IMR-90 (cell line): ENCODE results near the gene MAML2. TPM values are rescaled to one million over a fixed set of nuclear protein-coding genes. Genes with fewer than 3 reads are reported as not detected.

Source experiments
- ATAC-seq: fragments of 200-7000 bp; cut with Tn5 transposase; 2 replicates; pipeline ENCODE4 v1.9.1; 2020; ENCODE audit warnings: low read depth, mild to moderate bottlenecking, moderate library complexity
- BruUV-seq: library from RNA; stranded (reverse); fragments of 400-500 nt; replicated peaks from 2 replicates; lab custom pipeline; 2021; lab: Mats Ljungman, UMichigan
- CTCF ChIA-PET: fragments of 300-600 bp; formaldehyde crosslinking; extraction: SDS; loops from one replicate; lab custom pipeline; 2021; ENCODE audit warnings: antibody characterized with exemption; lab: Yijun Ruan, JAX
- POLR2A ChIA-PET: fragments of 300-600 bp; sonication (Branson Sonifier 250); formaldehyde crosslinking; loops from one replicate; lab custom pipeline; 2022; ENCODE audit warnings: antibody characterized with exemption; ENCODE audit not compliant: unreplicated experiment; lab: Charles Lee
- DNase-seq: peaks from one replicate; pipeline ENCODE4 v3.0.0; 2013
- H2AFZ ChIP-seq: replicated peaks from 2 replicates; pipeline ENCODE3; 2013; ENCODE audit warnings: low read length, mild to moderate bottlenecking; ENCODE audit not compliant: poor library complexity
- H2AK5ac ChIP-seq: 2 replicates; pipeline ENCODE4 v1.6.1; 2013; ENCODE audit warnings: low read depth, low read length, inconsistent platforms
- H2AK9ac ChIP-seq: replicated peaks from 2 replicates; pipeline ENCODE3; 2013; ENCODE audit warnings: mild to moderate bottlenecking, low read depth, low read length, moderate library complexity; ENCODE audit not compliant: poor library complexity
- H2BK120ac ChIP-seq: 2 replicates; pipeline ENCODE4 v1.6.1; 2013; ENCODE audit warnings: low read depth, low read length, inconsistent platforms
- H2BK15ac ChIP-seq: 3 replicates; pipeline ENCODE4 v1.6.1; 2013; ENCODE audit warnings: low read depth, low read length, inconsistent platforms
- H2BK20ac ChIP-seq: 2 replicates; pipeline ENCODE4 v1.6.1; 2013; ENCODE audit warnings: low read depth, mild to moderate bottlenecking, inconsistent platforms, low read length, moderate library complexity
- H2BK5ac ChIP-seq: 2 replicates; pipeline ENCODE4 v1.6.1; 2013; ENCODE audit warnings: mild to moderate bottlenecking, low read depth, low read length, inconsistent platforms; ENCODE audit not compliant: poor library complexity, severe bottlenecking
- H3K14ac ChIP-seq: replicated peaks from 2 replicates; pipeline ENCODE4 v1.6.1; 2013; ENCODE audit warnings: low read depth, low read length, inconsistent platforms
- H3K18ac ChIP-seq: 2 replicates; pipeline ENCODE4 v1.6.1; 2013; ENCODE audit warnings: low read depth, low read length, control low read depth
- H3K23ac ChIP-seq: 2 replicates; pipeline ENCODE4 v1.6.1; 2013; ENCODE audit warnings: low read depth, low read length, inconsistent platforms
- H3K27ac ChIP-seq: 2 replicates; pipeline ENCODE4 v1.5.1; 2013; ENCODE audit warnings: mild to moderate bottlenecking, control low read depth, low read length; ENCODE audit not compliant: insufficient read depth
- H3K27me3 ChIP-seq: 2 replicates; pipeline ENCODE4 v1.6.1; 2013; ENCODE audit warnings: low read length; ENCODE audit not compliant: control insufficient read depth, insufficient read depth
- H3K36me3 ChIP-seq: 2 replicates; pipeline ENCODE4 v1.6.1; 2013; ENCODE audit warnings: low read length, mixed read lengths; ENCODE audit not compliant: control insufficient read depth, insufficient read depth
- H3K4ac ChIP-seq: 2 replicates; pipeline ENCODE4 v1.6.1; 2013; ENCODE audit warnings: low read depth, low read length, inconsistent platforms
- H3K4me1 ChIP-seq: 2 replicates; pipeline ENCODE4 v1.6.1; 2013; ENCODE audit warnings: low read length, mixed read lengths; ENCODE audit not compliant: control insufficient read depth, insufficient read depth
- H3K4me2 ChIP-seq: 2 replicates; pipeline ENCODE4 v1.6.1; 2013; ENCODE audit warnings: low read depth, mild to moderate bottlenecking, control low read depth, low read length, moderate library complexity
- H3K4me3 ChIP-seq: 2 replicates; pipeline ENCODE4 v1.5.1; 2013; ENCODE audit warnings: low read depth, mild to moderate bottlenecking, control low read depth, low read length, moderate library complexity; ENCODE audit not compliant: insufficient read depth
- H3K56ac ChIP-seq: 2 replicates; pipeline ENCODE4 v1.6.1; 2013; ENCODE audit warnings: low read length, inconsistent platforms; ENCODE audit not compliant: insufficient read depth; ENCODE audit errors: extremely low read depth
- H3K79me1 ChIP-seq, 2 experiments: 2 replicates each; pipeline ENCODE4 v1.6.1; 2013; ENCODE audit warnings: low read length in 2 of 2, inconsistent platforms in 1 of 2, low read depth in 1 of 2
- H3K9ac ChIP-seq: 2 replicates; pipeline ENCODE4 v1.6.1; 2013; ENCODE audit warnings: low read depth, low read length, control low read depth
- H3K9me1 ChIP-seq: 2 replicates; pipeline ENCODE4 v1.6.1; 2013; ENCODE audit warnings: low read length, inconsistent platforms; ENCODE audit not compliant: insufficient read depth
- H3K9me3 ChIP-seq: 2 replicates; pipeline ENCODE4 v1.6.1; 2013; ENCODE audit warnings: low read length; ENCODE audit not compliant: control insufficient read depth, insufficient read depth
- H4K20me1 ChIP-seq: 2 replicates; pipeline ENCODE4 v1.6.1; 2013; ENCODE audit warnings: low read length, inconsistent platforms; ENCODE audit not compliant: insufficient read depth
- H4K5ac ChIP-seq: 2 replicates; pipeline ENCODE4 v1.6.1; 2013; ENCODE audit warnings: mild to moderate bottlenecking, low read depth, low read length, control low read depth
- H4K8ac ChIP-seq, 2 experiments: 2 replicates each; pipeline ENCODE4 v1.6.1; 2013; ENCODE audit warnings: low read depth in 2 of 2, low read length in 2 of 2, control low read depth in 1 of 2, inconsistent platforms in 1 of 2
- H4K91ac ChIP-seq: 2 replicates; pipeline ENCODE4 v1.6.1; 2013; ENCODE audit warnings: low read depth, low read length, inconsistent platforms; ENCODE audit not compliant: insufficient read depth
- BHLHE40 ChIP-seq: fragments of 150-350 bp; IDR thresholded peaks from 2 replicates; pipeline ENCODE4 v1.6.1; 2016; ENCODE audit warnings: mild to moderate bottlenecking, low read depth, low read length
- CEBPB ChIP-seq: IDR thresholded peaks from 2 replicates; pipeline ENCODE4 v1.6.1; 2012; ENCODE audit warnings: low read depth, low read length, improper control_type of control experiment
- CHD1 ChIP-seq: IDR thresholded peaks from 2 replicates; pipeline ENCODE4 v1.6.1; 2012; ENCODE audit warnings: low read depth, low read length, improper control_type of control experiment
- CTCF ChIP-seq: conservative IDR thresholded peaks from 2 replicates; pipeline ENCODE4 v1.5.1; 2012; ENCODE audit warnings: mild to moderate bottlenecking, low read depth, low read length, improper control_type of control experiment
- FOS ChIP-seq: fragments of 150-350 bp; IDR thresholded peaks from 2 replicates; pipeline ENCODE4 v1.6.1; 2016; ENCODE audit warnings: low read depth, low read length
- MAFK ChIP-seq: IDR thresholded peaks from 2 replicates; pipeline ENCODE4 v1.6.1; 2012; ENCODE audit warnings: low read depth, low read length, improper control_type of control experiment
- MAZ ChIP-seq: IDR thresholded peaks from 2 replicates; pipeline ENCODE4 v1.6.1; 2012; ENCODE audit warnings: low read depth, mild to moderate bottlenecking, low read length, improper control_type of control experiment, moderate library complexity, borderline replicate concordance
- MXI1 ChIP-seq: IDR thresholded peaks from 2 replicates; pipeline ENCODE4 v1.6.1; 2012; ENCODE audit warnings: low read depth, mild to moderate bottlenecking, low read length, moderate library complexity, borderline replicate concordance
- NFE2L2 ChIP-seq: fragments of 150-350 bp; IDR thresholded peaks from 2 replicates; pipeline ENCODE4 v1.6.1; 2016; ENCODE audit warnings: low read depth, mild to moderate bottlenecking, low read length
- POLR2A ChIP-seq: IDR thresholded peaks from 2 replicates; pipeline ENCODE4 v1.6.1; 2012; ENCODE audit warnings: mild to moderate bottlenecking, low read depth, low read length
- RAD21 ChIP-seq: IDR thresholded peaks from 2 replicates; pipeline ENCODE4 v1.6.1; 2012; ENCODE audit warnings: low read length, improper control_type of control experiment
- RCOR1 ChIP-seq: IDR thresholded peaks from 2 replicates; pipeline ENCODE4 v1.6.1; 2012; ENCODE audit warnings: mild to moderate bottlenecking, low read length, improper control_type of control experiment; ENCODE audit not compliant: insufficient replicate concordance
- RFX5 ChIP-seq: IDR thresholded peaks from 2 replicates; pipeline ENCODE4 v1.8.0; 2012; ENCODE audit warnings: low read depth, mild to moderate bottlenecking, low read length, moderate library complexity
- SMC3 ChIP-seq: fragments of 150-350 bp; IDR thresholded peaks from 2 replicates; pipeline ENCODE4 v1.6.1; 2016; ENCODE audit warnings: low read depth, mild to moderate bottlenecking, antibody characterized with exemption, low read length, moderate library complexity
- USF2 ChIP-seq: fragments of 150-350 bp; IDR thresholded peaks from 2 replicates; pipeline ENCODE4 v1.6.1; 2017; ENCODE audit warnings: mild to moderate bottlenecking, antibody characterized with exemption, low read length, low read depth
- WGBS, 2 experiments: methylation state at CpG; one replicate each; pipeline versions ENCODE4 v1.1.5 to v1.1.7; 2013; ENCODE audit warnings: missing lambda C conversion rate in 2 of 2; ENCODE audit not compliant: insufficient read length in 1 of 2; ENCODE audit errors: extremely low coverage in 2 of 2; 5-methylcytosine and 5-hydroxymethylcytosine counted together
- dilution Hi-C: fragments of 300-500 bp; cut with HindIII; formaldehyde crosslinking; loops from one replicate; pipeline ENCODE4 v1.14.3; 2018; ENCODE audit warnings: low sequenced_read_pairs; ENCODE audit not compliant: unreplicated experiment
- in situ Hi-C: fragments of 300-500 bp; cut with MboI; formaldehyde crosslinking; loops from 3 replicates; pipeline ENCODE4 v1.14.3; 2019; ENCODE audit warnings: low sequenced_read_pairs, inconsistent platforms, mixed read lengths
- intact Hi-C: fragments of 100-400 bp; cut with micrococcal nuclease; formaldehyde crosslinking; loops from 2 replicates; pipeline ENCODE4 v1.10.0; 2022
- polyA plus RNA-seq, 3 experiments: library from polyadenylated mRNA; depleted of rRNA; stranded (reverse); fragments of >200 nt; gene quantifications; 2 replicates each; pipeline ENCODE4 v1.2.3, GENCODE V29; 2012; ENCODE audit warnings: low replicate concordance in 1 of 3
- total RNA-seq: library from RNA; depleted of rRNA; stranded (reverse); fragments of >200 nt; gene quantifications from 2 replicates; pipeline ENCODE4 v1.2.3, GENCODE V29; 2012

Gene MAML2
- total and polyA plus RNA-seq, 2 of the 4 experiments (the other 2 are of a cell fraction) = 15.0 to 19.5 TPM

GRCh38 chr11:96113193-96113681, 229.8 kb downstream of the MAML2 start:
- peak overlapping the region; percentile 65 for H2BK5ac ChIP-seq
- H3K4ac ChIP-seq = peak overlapping the region; percentile 49; the same call in 1 of the 2 replicates
- peak overlapping the region; percentile 81; the same call in 1 of the 2 replicates for H3K23ac ChIP-seq
- ChIA-PET POLR2A (interaction anchor here (0.6 to 0.7 kb wide), 2 partner anchors 100 to 264 kb away, joined by 4 to 5 read pairs; no protein-coding TSS in a partner anchor), CTCF (interaction anchor here (0.6 to 0.8 kb wide), 5 partner anchors 11 to 278 kb away, joined by 4 to 7 read pairs (median 4); no protein-coding TSS in a partner anchor)
- peak; percentile 67 for ATAC-seq
- no peak overlapping the region for H2AK9ac ChIP-seq
- H3K9me1 ChIP-seq = peaks cover 23% of the 10 kb centered on the region
- H4K20me1 ChIP-seq = no peaks in the 10 kb centered on the region; the same call in 1 of the 2 replicates
- peak overlapping the region; percentile 27; the same call in 1 of the 2 replicates for H3K9ac ChIP-seq
- WGBS, 2 experiments = no CpG with 5 or more reads among the region's 4 CpGs
- no peak overlapping the region for H2BK20ac ChIP-seq
- peak; percentile 77 for DNase-seq
- peak overlapping the region in 1 of 2 experiments; percentile 61; a peak in 2 of 4 replicates for H4K8ac ChIP-seq
- H4K91ac ChIP-seq = no peak overlapping the region
- peak overlapping the region; percentile 68; the same call in 1 of the 2 replicates for H3K4me2 ChIP-seq
- intact Hi-C loops (loop anchor here (2.0 kb wide), 1 partner anchor 30 kb away; no protein-coding TSS in a partner anchor), in situ Hi-C loops (no loop called here), dilution Hi-C loops (no loop called here)
- H2AK5ac ChIP-seq = no peak overlapping the region
- no peak overlapping the region for H3K14ac ChIP-seq
- H3K4me1 ChIP-seq = peaks cover 20% of the 10 kb centered on the region
- 0 out of 2 replicates have a peak overlapping the region, but pooled peaks have one; percentile 16 for H3K56ac ChIP-seq
- no peak overlapping the region for H3K27ac ChIP-seq
- no peak overlapping the region; the same call in 2 of the 3 replicates for H2BK15ac ChIP-seq
- no peaks in the 10 kb centered on the region for H3K27me3 ChIP-seq
- H2BK120ac ChIP-seq = peak overlapping the region; percentile 55; the same call in 1 of the 2 replicates
- H3K18ac ChIP-seq = peak overlapping the region; percentile 20; the same call in 1 of the 2 replicates
- no peak overlapping the region for H3K4me3 ChIP-seq
- peaks cover 34 to 75% of the 10 kb centered on the region in 2 experiments for H3K79me1 ChIP-seq
- BruUV-seq = no TSS peak
- H2AFZ ChIP-seq = no peak overlapping the region
- H3K9me3 ChIP-seq = no peaks in the 10 kb centered on the region
- H3K36me3 ChIP-seq = no peaks in the 10 kb centered on the region; the same call in 1 of the 2 replicates
- no peak overlapping the region; the same call in 1 of the 2 replicates for H4K5ac ChIP-seq
- no peak for TF ChIP-seq BHLHE40
- no peak for TF ChIP-seq RAD21
- no peak for TF ChIP-seq CTCF
- peak; percentile 43; the same call in 1 of the 2 replicates for TF ChIP-seq FOS
- TF ChIP-seq SMC3 = no peak
- TF ChIP-seq POLR2A = no peak
- no peak for TF ChIP-seq RCOR1
- no peak for TF ChIP-seq MAFK
- TF ChIP-seq MAZ = no peak
- TF ChIP-seq NFE2L2 = peak; percentile 20; the same call in 1 of the 2 replicates
- no peak for TF ChIP-seq CEBPB
- TF ChIP-seq RFX5 = no peak
- no peak for TF ChIP-seq MXI1
- no peak for TF ChIP-seq USF2
- no peak for TF ChIP-seq CHD1
